Peyer's patch (tissue), 4 donors: ENCODE data around the gene BTN2A1.

ENCODE experiments used
- CTCF ChIP-seq, 6 experiments: fragments of 450-650 bp in 4 of 6; fragments of 200-600 bp in 2 of 6; sonication (generic) in 1 of 6; IDR thresholded peaks; one replicate each; pipeline ENCODE4 v1.5.1; 2017 to 2019; ENCODE audit warnings: antibody characterized with exemption in 6 of 6, mild to moderate bottlenecking in 3 of 6, moderate library complexity in 1 of 6
- POLR2A ChIP-seq, 2 donors: fragments of 450-650 bp; IDR thresholded peaks; one replicate each; pipeline ENCODE4 v1.5.1; 2017; ENCODE audit warnings: antibody characterized with exemption in 2 of 2, mild to moderate bottlenecking in 2 of 2, moderate library complexity in 2 of 2

DNA sequence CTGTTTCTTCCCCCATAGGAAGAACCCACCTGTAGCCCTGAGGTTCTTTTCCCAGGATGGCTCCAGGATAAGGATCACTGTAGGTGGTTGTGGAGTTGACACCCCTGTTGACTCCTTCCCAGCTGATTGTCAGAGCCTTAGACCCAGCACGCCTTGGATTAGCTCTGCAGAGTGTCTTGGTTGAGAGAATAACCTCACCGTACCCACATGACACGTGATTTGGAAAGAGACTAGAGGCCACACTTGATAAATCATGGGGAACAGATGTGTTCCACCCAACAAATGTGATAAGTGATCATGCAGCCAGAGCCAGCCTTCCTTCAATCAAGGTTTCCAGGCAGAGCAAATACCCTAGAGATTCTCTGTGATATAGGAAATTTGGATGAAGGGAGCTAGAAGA, 43.5 kb upstream of the BTN2A1 start:
- TF ChIP-seq CTCF (IDR thresholded peaks at IDR 0.05) = no peak
- no peak for TF ChIP-seq POLR2A (IDR thresholded peaks at IDR 0.05)
